NCI-H2196 (cell line): ENCODE results near the gene KRTAP19-1.

ENCODE experiments used
- DNase-seq: peaks from one replicate; lab custom pipeline; 2025; ENCODE audit not compliant: unreplicated experiment; lab: John Stamatoyannopoulos, UW

KRTAP19-1 gene

DNA sequence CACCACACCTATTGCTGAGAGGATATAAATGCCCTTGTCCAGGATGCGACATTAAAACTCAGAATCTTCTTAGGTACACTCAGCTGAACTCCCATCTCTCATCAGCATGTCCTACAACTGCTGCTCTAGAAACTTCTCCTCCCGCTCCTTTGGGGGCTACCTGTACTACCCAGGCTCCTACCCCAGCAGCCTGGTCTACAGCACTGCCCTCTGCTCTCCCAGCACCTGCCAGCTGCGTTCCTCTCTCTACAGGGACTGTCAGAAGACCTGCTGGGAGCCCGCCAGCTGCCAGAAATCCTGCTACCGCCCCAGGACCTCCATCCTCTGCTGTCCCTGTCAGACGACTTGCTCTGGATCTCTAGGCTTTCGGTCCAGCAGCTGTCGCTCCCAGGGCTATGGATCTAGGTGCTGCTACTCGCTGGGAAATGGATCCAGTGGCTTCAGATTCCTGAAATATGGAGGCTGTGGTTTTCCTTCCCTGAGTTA, 50.0 kb downstream of the KRTAP19-1 start, which contains the start of gene KRTAP13-4:
Gene KRTAP13-4, plus strand, starts transcription at position 51 of the 486 bp plus-strand sequence. Its CDS starts 56 bp downstream, at position 107.
- DNase-seq = no peak
